Inferior parietal cortex (tissue), 1 donor: ENCODE measurements around the gene P4HA2.

Experiments used
- DNase-seq: peaks from one replicate; pipeline ENCODE4 v3.0.0-alpha.2; 2016; ENCODE audit errors: extremely low spot score

P4HA2 gene

DNA sequence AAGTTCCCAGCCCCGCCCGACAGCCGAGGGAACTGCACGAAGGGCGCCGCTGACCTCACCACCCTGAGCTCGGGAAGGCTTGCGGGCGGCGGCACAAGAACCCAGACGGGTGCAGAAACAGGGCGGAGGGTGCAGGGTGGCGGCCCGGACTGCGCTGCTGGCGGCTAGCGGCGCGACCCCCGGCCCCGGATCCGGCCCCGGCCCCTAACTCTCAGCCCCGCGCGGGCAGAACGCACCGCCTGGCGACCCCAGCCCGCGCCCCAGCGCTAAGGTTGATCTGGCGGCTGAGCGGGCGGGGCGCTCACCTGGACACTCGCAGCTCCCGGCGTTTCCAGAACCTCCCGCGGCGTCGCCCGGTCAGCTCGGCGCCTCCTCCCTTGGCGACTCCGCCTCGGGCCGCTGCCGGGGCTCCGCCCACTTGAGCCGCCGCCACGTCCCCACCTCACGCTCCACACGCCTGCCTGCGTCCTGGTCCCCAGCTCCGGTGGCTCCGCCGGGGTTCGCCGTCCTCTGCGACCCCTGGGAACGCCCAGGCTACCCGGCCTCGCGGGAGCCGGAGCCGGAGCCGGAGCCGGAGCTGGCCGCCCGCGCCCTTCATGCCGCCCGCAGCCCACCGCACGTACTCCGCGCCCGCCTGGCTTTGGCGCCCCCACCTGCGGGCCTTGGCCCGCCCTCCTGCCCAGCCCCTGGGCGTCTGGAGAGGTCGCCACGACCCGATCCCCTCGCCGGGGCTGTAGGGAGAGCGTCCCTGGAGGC is at the start of gene P4HA2:
Gene P4HA2, minus strand, starts transcription at position 369 of the 756 bp plus-strand sequence. CDS start 9,227 bp downstream, outside the sequence.
- peak; percentile 63 for DNase-seq

- no peak for DNase-seq
Observed at GRCh38 chr5:132277256-132277655, 49.6 kb upstream of the P4HA2 start.

- no peak for DNase-seq
Observed at GRCh38 chr5:132275367-132276220, 47.9 kb upstream of the P4HA2 start.

- no peak for DNase-seq
Observed at GRCh38 chr5:132274050-132274792, 46.6 kb upstream of the P4HA2 start.

- DNase-seq, result no peak
Observed at GRCh38 chr5:132273631-132274030, 46.0 kb upstream of the P4HA2 start.

GRCh38 chr5:132272311-132273210 is 44.9 kb upstream of the P4HA2 start:
- peak; percentile 67 for DNase-seq

GRCh38 chr5:132271251-132272246 is 43.9 kb upstream of the P4HA2 start:
- DNase-seq, result no peak

GRCh38 chr5:132270706-132271105 is 43.1 kb upstream of the P4HA2 start:
- DNase-seq, result no peak

DNA sequence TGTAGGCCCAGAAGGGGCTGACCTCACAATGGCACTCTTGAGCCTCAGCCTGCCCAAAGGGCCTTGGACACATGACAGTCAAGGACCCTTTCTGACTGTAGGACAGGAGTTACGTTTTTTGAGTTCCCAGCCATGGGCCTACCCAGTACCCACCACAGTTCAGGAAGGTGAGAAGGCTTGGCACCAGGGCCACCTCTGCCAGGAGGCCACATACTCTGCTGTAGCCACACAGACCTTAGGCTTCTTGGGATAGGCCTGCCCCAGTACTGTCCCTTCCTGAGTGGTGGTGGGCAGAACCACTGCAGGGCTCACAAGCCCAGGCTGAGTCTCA is 42.6 kb upstream of the P4HA2 start:
- no peak for DNase-seq

DNA sequence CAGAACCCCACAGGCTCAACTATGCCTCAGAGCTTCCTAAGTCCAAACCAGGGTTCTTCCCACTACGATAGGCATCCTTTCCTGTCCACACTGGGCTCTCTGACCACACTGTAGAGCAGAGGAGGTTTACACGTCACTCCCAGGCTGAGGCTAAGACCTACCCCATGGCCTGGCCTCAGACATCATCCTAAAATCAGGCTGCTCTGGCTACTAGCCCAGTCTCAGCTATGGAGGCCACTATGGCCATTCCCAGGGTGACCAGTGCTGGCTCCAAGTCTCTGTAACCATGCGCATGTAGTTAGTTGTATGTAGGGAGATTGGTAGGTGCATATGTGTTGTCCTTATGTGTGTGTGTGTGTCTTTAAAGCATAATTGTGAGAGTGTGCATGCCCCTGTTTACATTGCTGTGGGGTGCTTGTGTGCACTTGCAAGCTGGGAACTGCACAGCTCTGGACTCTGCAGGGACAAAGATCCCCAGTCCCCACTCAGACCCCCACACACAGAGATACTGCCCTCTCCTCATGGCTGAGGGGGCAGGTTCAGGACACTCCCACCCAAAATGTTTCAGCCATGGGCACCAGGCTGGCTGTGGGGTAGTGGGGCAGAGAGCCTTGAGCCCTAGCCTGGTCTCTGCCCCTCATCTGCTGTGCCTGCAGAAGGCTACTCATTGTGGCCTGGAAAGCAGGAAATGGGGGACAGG is 42.1 kb upstream of the P4HA2 start:
- DNase-seq, result no peak

- DNase-seq, result no peak
Observed at GRCh38 chr5:132268769-132269551, 41.3 kb upstream of the P4HA2 start.

GRCh38 chr5:132267931-132268768 is 40.5 kb upstream of the P4HA2 start:
- DNase-seq, result no peak

DNA sequence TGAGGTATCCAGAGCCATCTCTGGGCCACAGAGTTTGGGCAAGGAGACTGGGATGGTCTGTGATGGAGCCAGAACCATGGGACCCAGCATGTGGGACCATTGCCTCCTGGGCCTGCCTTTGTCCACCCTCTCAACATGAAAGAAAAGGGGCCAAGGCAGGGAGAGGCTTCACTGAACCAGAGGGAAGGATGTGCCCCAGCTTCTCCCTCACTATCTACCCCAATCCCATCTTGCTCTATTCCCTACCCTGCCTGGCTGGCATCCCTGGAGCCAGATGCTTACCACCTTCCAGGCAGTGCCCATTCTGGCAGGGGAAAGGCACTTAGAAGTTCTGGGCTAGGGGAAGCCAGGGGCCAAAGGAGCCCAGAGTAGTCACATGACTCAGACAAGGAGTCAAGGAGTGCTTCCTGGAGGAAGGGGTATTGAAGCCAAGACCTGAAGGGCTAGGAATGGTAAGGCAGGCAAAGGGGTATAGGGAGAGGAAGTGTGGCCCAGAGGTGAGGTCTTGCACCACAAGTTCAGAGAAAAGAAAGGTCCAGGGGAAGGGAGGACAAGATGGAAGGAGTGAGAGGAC is 39.6 kb upstream of the P4HA2 start:
- DNase-seq, result no peak

- DNase-seq, result no peak
Observed at GRCh38 chr5:132266836-132267160, 39.1 kb upstream of the P4HA2 start.

DNA sequence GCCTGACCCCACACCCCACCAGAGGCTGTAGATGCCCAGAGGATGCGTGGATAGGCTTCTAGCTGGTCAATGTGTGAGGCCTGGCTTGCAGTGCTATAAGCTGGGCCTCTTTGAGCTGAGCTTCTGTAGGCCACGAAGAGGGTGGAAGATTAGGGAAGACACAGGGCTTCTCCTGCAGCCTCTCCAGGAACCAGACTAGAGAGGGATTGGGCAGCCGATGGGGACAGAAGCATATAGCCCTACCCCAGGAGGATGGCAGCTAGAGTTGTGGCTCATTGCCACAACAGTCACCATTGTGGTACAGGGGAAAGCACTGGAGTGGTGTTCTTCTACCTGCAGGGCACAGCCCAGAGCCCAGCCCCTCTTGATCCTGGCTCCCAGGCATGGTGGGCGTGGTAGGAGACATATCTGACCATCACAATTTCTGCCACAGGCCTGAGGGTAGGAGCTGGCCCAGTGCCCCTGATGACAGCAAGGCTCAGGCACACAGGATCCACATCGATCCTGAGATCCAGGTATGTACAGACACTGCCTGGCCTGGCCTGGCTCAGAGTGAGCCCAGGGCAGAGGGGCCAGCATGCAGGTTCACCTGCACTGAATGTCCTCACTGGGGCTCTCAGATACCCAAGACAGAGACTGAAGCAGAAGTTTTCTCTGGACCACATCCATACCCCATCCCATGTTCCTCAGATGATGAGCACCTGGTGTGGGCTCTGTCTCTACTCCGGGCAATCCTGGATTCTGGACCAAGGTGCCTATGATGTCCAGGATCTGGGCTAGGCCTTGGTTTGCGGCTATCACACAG is 38.6 kb upstream of the P4HA2 start:
- no peak for DNase-seq

DNA sequence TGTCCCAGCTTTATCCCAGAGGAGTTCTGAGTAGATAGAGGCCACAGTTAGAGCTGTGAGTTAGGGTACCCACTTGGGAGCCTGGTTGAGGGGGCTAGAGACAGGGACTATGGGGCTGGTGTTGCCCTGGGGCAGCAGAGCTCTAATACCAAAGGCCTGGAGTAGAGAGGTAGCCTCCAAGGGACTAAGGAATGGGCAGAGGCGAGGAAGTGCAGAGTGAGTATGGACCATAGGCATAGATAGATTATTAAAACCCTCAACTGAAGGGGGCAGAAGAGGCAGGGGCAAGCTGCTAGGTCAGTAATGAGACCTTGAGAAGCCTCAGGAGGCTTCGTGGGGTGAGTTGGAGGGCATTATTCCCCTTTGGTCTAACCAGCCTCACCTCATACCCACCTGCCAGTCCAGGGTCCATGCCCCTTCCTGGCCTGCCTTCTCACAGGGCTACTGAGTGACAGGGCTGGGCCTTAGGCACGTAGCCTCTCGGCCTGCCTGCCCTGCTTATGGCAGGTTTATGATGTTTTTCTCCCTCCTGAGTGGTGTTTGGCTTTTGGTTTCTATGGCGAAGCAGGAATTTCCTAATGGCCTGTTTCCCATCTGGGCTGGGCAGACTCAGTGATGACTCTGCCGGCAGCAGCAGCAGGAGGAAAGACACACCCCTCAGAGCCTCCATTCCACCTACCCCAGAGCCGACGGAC is 37.8 kb upstream of the P4HA2 start:
- no peak for DNase-seq
